Middle frontal gyrus (tissue), 1 donor: ENCODE data around the gene INPP4B.
"Not testable (repeated sequence)": the region's sequence is repeated elsewhere in the genome, so short reads cannot be mapped to it uniquely, and the experiment has no call there.

Experiments
- DNase-seq: peaks from one replicate; pipeline ENCODE4 v3.0.0-alpha.2; 2015; ENCODE audit warnings: low spot score; ENCODE audit errors: extremely low spot score

The INPP4B gene

DNA sequence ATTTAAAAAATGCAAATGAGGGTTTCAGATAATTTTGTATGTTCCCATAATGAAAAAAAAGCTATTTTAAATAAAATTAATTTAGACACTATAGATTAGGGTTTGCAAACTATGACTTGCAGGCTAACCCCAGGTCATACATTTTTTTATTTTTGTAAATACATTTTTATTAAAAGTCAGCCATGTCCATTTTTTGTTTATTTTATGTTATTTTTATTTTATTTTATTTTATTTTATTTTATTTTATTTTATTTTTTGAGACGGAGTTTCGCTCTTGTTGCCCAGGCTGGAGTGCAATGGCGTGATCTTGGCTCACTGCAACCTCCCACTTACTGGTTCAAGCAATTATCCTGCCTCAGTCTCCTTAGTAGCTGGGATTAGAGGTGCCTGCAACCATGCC, 749.1 kb downstream of the INPP4B start:
- DNase-seq, result no peak

GRCh38 chr4:142095886-142096605, 750.1 kb downstream of the INPP4B start:
- DNase-seq, result no peak

- DNase-seq, result no peak
Measured at GRCh38 chr4:142092941-142093340, 753.2 kb downstream of the INPP4B start.

- DNase-seq, result no peak
Measured at GRCh38 chr4:142091691-142092182, 754.4 kb downstream of the INPP4B start.

GRCh38 chr4:142091085-142091513, 755.0 kb downstream of the INPP4B start:
- DNase-seq, result no peak

DNA sequence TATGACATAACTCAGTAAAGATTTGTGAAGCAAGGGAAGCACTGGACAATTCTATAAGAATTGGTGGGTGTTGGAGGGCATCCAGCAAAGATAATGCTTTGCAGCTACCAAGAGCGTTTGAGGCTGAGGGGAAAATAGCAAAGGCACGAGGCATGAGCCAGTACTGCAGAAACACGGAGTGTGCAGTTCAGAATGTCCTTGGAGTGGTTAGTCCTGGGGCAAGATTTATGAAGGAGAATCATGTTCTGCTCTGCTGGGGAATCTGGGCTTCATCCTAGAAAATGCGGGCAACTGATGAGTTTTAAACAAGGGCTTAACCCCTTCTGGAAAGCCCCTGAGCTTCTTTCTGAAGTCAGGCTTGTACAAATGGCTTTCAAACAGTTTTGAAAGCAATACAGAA, 757.2 kb downstream of the INPP4B start:
- DNase-seq, result no peak

DNA sequence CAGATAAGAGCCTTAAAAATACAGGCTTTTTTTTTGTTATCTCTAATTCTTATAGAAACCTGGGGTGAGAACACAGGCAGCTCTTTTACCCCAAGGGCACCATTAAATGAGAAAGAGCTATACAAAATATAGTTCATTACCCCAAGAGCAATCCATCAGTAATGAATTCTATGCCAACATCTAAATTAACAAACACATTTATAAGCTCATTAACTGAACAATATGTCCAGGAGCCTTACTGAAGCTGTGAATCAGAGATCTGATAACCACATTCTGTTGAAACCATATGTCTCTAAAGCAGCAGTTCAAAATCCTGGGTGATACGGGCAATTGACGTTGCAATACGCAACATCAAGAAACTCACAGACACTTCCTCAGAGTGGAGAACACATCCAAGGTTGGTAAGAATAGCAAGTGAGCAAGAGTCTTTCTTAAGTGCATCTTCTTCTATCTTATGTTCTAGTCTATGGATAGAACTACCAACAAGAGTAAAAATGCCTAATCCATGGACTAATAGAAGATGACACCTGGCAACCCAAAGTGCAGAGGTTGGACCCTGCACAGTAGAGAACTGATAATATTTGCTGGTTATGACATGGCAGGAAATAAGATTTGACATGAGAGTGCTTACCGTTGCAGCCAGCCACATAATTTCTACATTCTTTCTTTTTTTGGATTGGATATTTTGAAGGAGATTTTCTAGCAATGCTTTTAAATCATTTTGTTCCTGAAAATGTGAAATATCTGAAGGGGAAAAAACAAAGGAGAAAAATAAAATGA, 760.4 kb downstream of the INPP4B start:
- no peak for DNase-seq

DNA sequence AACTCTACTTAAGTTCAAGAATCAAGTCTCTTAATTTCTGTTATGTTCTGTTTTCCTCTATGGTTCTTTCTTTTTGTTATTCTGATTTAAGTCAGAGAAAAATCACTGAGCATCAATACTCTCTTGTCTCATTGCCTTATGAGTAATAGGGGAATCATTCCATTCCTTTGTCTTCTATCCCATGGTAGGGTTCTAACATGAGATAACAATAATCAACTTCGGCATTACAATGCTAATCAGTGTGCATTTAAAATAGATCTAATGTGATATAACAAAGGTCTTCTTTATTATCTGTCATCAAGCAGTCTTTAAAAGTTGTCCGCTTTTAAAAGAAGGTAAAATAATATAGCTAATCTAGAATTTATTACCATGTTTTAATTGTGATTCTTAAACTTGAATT, 762.8 kb downstream of the INPP4B start:
- no peak for DNase-seq

- no peak for DNase-seq
Measured at GRCh38 chr4:142081025-142081424, 765.1 kb downstream of the INPP4B start.

- no peak for DNase-seq
Measured at GRCh38 chr4:142079959-142080358, 766.1 kb downstream of the INPP4B start.

GRCh38 chr4:142077048-142077447, 769.1 kb downstream of the INPP4B start:
- DNase-seq, result no peak

DNA sequence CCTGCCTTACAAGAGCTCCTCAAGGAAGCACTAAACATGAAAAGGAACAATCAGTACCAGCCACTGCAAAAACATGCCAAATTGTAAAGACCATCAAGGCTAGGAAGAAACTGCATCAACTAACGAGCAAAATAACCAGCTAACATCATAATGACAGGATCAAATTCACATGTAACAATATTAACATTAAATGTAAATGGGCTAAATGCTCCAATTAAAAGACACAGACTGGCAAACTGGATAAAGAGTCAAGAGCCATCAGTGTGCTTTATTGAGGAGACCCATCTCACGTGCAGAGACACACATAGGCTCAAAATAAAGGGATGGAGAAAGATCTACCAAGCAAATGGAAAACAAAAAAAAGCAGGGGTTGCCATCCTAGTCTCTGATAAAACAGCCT, 777.8 kb downstream of the INPP4B start:
- DNase-seq, result not testable (repeated sequence)

DNA sequence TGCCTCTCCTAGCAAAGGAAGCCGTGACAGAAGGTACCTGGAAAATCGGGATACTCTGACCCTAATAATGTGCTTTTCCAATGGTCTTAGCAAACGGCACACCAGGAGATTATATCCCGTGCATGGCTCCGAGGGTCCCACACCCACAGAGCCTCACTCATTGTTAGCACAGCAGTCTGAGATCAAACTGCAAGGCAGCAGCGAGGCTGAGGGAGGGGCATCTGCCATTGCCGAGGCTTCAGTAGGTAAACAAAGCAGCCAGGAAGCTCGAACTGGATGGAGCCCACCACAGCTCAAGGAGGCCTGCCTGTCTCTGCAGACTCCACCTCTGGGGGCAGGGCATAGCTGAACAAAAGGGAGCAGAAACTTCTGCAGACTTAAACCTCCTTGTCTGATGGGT, 779.5 kb downstream of the INPP4B start:
- not testable (repeated sequence) for DNase-seq

GRCh38 chr4:142065086-142065647, 780.9 kb downstream of the INPP4B start:
- DNase-seq, result no peak

DNA sequence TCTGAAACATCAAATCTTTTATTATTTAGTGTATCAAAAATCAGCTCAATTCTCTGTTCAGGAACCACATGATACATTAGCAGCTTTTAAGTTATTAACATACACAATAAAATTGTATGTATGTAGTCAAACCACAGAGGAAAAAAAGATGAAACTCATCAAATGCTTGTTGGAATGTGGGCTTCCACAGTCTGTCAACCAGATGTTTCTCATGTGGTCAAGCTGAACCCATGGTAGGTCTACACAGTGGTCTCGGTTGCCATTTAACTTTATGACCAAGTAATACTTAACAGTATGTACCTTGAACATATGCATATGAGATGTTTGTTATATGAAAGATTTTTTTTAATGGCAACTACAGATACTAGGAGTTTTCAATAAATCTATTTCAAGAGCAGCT, 781.9 kb downstream of the INPP4B start:
- DNase-seq, result no peak

GRCh38 chr4:142045996-142046395, 800.1 kb downstream of the INPP4B start:
- no peak for DNase-seq

- no peak for DNase-seq
Measured at GRCh38 chr4:142044271-142044670, 801.8 kb downstream of the INPP4B start.

- DNase-seq, result no peak
Measured at GRCh38 chr4:142043509-142043908, 802.6 kb downstream of the INPP4B start.

GRCh38 chr4:142041788-142042187, 804.3 kb downstream of the INPP4B start:
- no peak for DNase-seq

DNA sequence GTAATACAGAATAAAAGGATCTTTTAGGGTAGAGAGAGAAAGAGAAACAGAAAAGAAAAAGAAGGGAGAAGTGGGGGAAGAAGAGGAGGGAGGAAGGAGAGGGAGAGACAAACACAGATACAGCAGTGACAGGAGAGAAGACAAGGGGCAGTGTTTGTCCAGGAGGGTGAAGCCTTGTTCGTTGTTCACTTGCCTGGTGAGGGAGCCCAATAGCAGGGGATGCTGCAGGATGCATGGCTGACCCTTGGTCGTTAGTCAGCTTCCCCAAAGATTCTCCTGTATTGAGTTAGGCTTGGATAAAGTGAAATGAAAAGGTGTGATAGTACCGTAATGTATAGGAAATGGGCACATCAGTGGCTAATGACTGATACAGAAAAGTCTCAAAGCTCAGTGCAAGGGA, 806.1 kb downstream of the INPP4B start:
- DNase-seq, result no peak

DNA sequence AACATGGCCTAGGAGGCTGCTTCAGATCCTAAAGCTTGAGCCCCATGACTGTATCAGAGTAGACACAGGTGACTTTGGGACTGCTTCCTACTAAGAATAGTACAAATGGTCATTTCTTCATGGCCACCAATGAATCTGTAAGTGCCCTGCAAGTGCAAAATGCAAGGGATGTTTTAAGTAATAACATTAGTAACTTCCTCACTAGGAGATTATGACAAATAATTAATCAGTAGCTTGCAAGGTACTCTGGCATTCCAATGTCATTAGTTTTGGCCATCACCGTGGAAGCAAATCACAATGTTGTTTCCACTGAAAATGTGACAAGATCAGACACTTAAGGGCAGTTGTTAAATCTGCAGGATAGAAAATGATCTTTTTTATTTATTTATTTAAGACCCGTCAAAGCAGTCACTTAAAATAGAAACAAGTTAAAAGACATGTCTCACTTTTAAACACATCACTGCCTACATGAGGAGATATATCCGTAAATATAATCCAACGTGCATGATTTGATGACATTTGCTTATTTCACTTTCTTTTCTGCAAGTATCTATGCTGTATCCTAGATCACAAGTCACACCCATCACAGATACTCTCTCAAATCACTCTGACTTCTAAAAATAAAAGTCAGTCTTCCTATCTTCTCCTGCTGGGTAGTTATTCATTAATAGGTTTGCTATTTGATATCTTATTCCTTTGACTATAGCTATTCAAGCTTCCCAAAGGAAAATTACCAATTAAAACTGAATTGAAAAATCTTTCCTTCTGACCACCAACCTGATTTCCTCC, 809.1 kb downstream of the INPP4B start:
- DNase-seq, result no peak

GRCh38 chr4:142035566-142035965, 810.5 kb downstream of the INPP4B start:
- no peak for DNase-seq
